Smooth muscle cell of the brain vasculature (primary cell): Measurements from ENCODE around the gene PRTFDC1.
A peak's percentile ranks its signal among the peaks of the same experiment; 100 is the strongest.
"Not testable (repeated sequence)": the region's sequence is repeated elsewhere in the genome, so short reads cannot be mapped to it uniquely, and the experiment has no call there.

ENCODE experiments used
- DNase-seq: peaks from one replicate; pipeline ENCODE4 v3.0.0-alpha.2; 2012; ENCODE audit warnings: low read depth, low spot score

PRTFDC1 gene

GRCh38 chr10:24965051-24965450 is 12.6 kb upstream of the PRTFDC1 start:
- DNase-seq, result no peak

GRCh38 chr10:24963521-24964041 is 11.2 kb upstream of the PRTFDC1 start:
- DNase-seq, result no peak

- no peak for DNase-seq
Measured at GRCh38 chr10:24962995-24963394, 10.6 kb upstream of the PRTFDC1 start.

- DNase-seq, result no peak
Measured at GRCh38 chr10:24961582-24961981, 9.2 kb upstream of the PRTFDC1 start.

- DNase-seq, result no peak
Measured at GRCh38 chr10:24959382-24959730, 7.0 kb upstream of the PRTFDC1 start.

GRCh38 chr10:24958721-24959381 is 6.4 kb upstream of the PRTFDC1 start:
- peak; percentile 24 for DNase-seq

- DNase-seq, result peak; percentile 75
Measured at GRCh38 chr10:24958091-24958720, 5.8 kb upstream of the PRTFDC1 start.

GRCh38 chr10:24957624-24958051 is 5.2 kb upstream of the PRTFDC1 start:
- DNase-seq, result not testable (repeated sequence)

GRCh38 chr10:24953675-24954074 is 1.3 kb upstream of the PRTFDC1 start:
- no peak for DNase-seq

GRCh38 chr10:24952707-24953645 is 570 bp upstream of the PRTFDC1 start:
- no peak for DNase-seq

- DNase-seq, result no peak
Measured at GRCh38 chr10:24951201-24952142, 934 bp downstream of the PRTFDC1 start.

- no peak for DNase-seq
Measured at GRCh38 chr10:24950439-24950838, 2.0 kb downstream of the PRTFDC1 start.

- no peak for DNase-seq
Measured at GRCh38 chr10:24949616-24950015, 2.8 kb downstream of the PRTFDC1 start.

- no peak for DNase-seq
Measured at GRCh38 chr10:24947304-24948097, 4.9 kb downstream of the PRTFDC1 start.

- no peak for DNase-seq
Measured at GRCh38 chr10:24944512-24945255, 7.7 kb downstream of the PRTFDC1 start.

GRCh38 chr10:24938525-24938924 is 13.9 kb downstream of the PRTFDC1 start:
- no peak for DNase-seq

GRCh38 chr10:24938076-24938475 is 14.3 kb downstream of the PRTFDC1 start:
- DNase-seq, result no peak

- no peak for DNase-seq
Measured at GRCh38 chr10:24935504-24936292, 16.7 kb downstream of the PRTFDC1 start.

GRCh38 chr10:24931236-24931635 is 21.2 kb downstream of the PRTFDC1 start:
- no peak for DNase-seq
